Measurements from ENCODE around the gene ABR.
A peak's percentile ranks its signal among the peaks of the same experiment; 100 is the strongest.
"Not testable (repeated sequence)": the region's sequence is repeated elsewhere in the genome, so short reads cannot be mapped to it uniquely, and the experiment has no call there.

The ABR gene

GRCh38 chr17:1071103-1071825 is 108.5 kb downstream of the ABR start:
- DNase-seq (ENCODE audit: low read depth) = no peak

GRCh38 chr17:1070411-1070810 is 109.4 kb downstream of the ABR start:
- no peak for DNase-seq (ENCODE audit: low read depth)

- no peak for DNase-seq (ENCODE audit: low read depth)
Observed at GRCh38 chr17:1069847-1070246, 109.9 kb downstream of the ABR start.

GRCh38 chr17:1068356-1068755 is 111.4 kb downstream of the ABR start:
- DNase-seq (ENCODE audit: low read depth) = no peak

GRCh38 chr17:1067282-1067956 is 112.4 kb downstream of the ABR start:
- no peak for DNase-seq (ENCODE audit: low read depth)

- not testable (repeated sequence) for DNase-seq (ENCODE audit: low read depth)
Observed at GRCh38 chr17:1065416-1065815, 114.4 kb downstream of the ABR start.

- no peak for DNase-seq (ENCODE audit: low read depth)
Observed at GRCh38 chr17:1060991-1061390, 118.8 kb downstream of the ABR start.

- DNase-seq (ENCODE audit: low read depth) = no peak
Observed at GRCh38 chr17:1059131-1059795, 120.5 kb downstream of the ABR start.

- DNase-seq (ENCODE audit: low read depth) = peak; percentile 17
Observed at GRCh38 chr17:1058423-1059130, 121.2 kb downstream of the ABR start.

GRCh38 chr17:1056761-1057160 is 123.0 kb downstream of the ABR start:
- no peak for DNase-seq (ENCODE audit: low read depth)

- no peak for DNase-seq (ENCODE audit: low read depth)
Observed at GRCh38 chr17:1055751-1056645, 123.8 kb downstream of the ABR start.

- DNase-seq (ENCODE audit: low read depth) = no peak
Observed at GRCh38 chr17:1055231-1055630, 124.5 kb downstream of the ABR start.

- no peak for DNase-seq (ENCODE audit: low read depth)
Observed at GRCh38 chr17:1054656-1055055, 125.1 kb downstream of the ABR start.

GRCh38 chr17:1053661-1054360 is 126.0 kb downstream of the ABR start:
- DNase-seq (ENCODE audit: low read depth) = no peak

- DNase-seq (ENCODE audit: low read depth) = no peak
Observed at GRCh38 chr17:1050996-1051925, 128.5 kb downstream of the ABR start.

GRCh38 chr17:1050246-1050995 is 129.4 kb downstream of the ABR start:
- DNase-seq (ENCODE audit: low read depth) = no peak

- DNase-seq (ENCODE audit: low read depth) = no peak
Observed at GRCh38 chr17:1049446-1050225, 130.1 kb downstream of the ABR start.

- DNase-seq (ENCODE audit: low read depth) = not testable (repeated sequence)
Observed at GRCh38 chr17:1048516-1049115, 131.2 kb downstream of the ABR start.
